ENCODE measurements around the gene GUCY1A1. TPM values are rescaled to one million over a fixed set of nuclear protein-coding genes. Genes with fewer than 3 reads are reported as not detected.

Gene GUCY1A1
- total and polyA plus RNA-seq, 2 donors (not counting 1 experiment from before 2014, with no cell fraction given) = 8.1 to 10.7 TPM

GRCh38 chr4:155745984-155746383 is 79.3 kb downstream of the GUCY1A1 start:
- peak; percentile 66 to 75 for DNase-seq (ENCODE audit: low read depth in 2 of 2)
- TF ChIP-seq CTCF (conservative IDR thresholded peaks at IDR 0.05 in 1 of 2, IDR thresholded peaks at IDR 0.05 in 1 of 2; ENCODE audit: low read depth in 1 of 2, low read length in 2 of 2) (no peak), EZH2 (IDR thresholded peaks at IDR 0.05; ENCODE audit: low read length, missing control alignments) (no peak)
- no peak overlapping the region for H3K9ac ChIP-seq (ENCODE audit: insufficient read depth, low read length)

GRCh38 chr4:155748039-155748438 is 81.4 kb downstream of the GUCY1A1 start:
- no peak for DNase-seq (ENCODE audit: low read depth in 2 of 2)
- TF ChIP-seq EZH2 (IDR thresholded peaks at IDR 0.05; ENCODE audit: low read length, missing control alignments) (no peak), CTCF (conservative IDR thresholded peaks at IDR 0.05 in 1 of 2, IDR thresholded peaks at IDR 0.05 in 1 of 2; ENCODE audit: low read depth in 1 of 2, low read length in 2 of 2) (no peak)

More at GRCh38 chr4:155745984-155746383, 79.3 kb downstream of the GUCY1A1 start:
- Histone ChIP-seq H3K4me3 (replicated peaks in 1 of 4; ENCODE audit: control extremely low read depth in 1 of 4, insufficient read depth in 1 of 4, low read depth in 3 of 4, low read length in 4 of 4) (no peak overlapping the region), H3K4me1 (ENCODE audit: control insufficient read depth, extremely low read depth, insufficient read depth, low read length) (no peaks in the 10 kb centered on the region), H3K27ac (ENCODE audit: insufficient read depth, low read length) (no peak overlapping the region), H3K9me3 (ENCODE audit: control insufficient read depth, insufficient read depth, low read depth, low read length) (no peaks in the 10 kb centered on the region), H3K79me2 (ENCODE audit: control insufficient read depth, insufficient read depth, low read length) (no peaks in the 10 kb centered on the region), H3K4me2 (ENCODE audit: extremely low read depth, insufficient read depth, low read length) (no peak overlapping the region), H3K36me3 (ENCODE audit: control insufficient read depth, insufficient read depth, low read length) (no peaks in the 10 kb centered on the region), H2AFZ (ENCODE audit: low read length) (no peak overlapping the region), H4K20me1 (ENCODE audit: control insufficient read depth, extremely low read depth, insufficient read depth, low read length) (no peaks in the 10 kb centered on the region), H3K27me3 (ENCODE audit: control insufficient read depth, insufficient read depth, low read length) (no peaks in the 10 kb centered on the region)

GRCh38 chr4:155749041-155749440 is 82.4 kb downstream of the GUCY1A1 start:
- TF ChIP-seq CTCF (conservative IDR thresholded peaks at IDR 0.05 in 1 of 2, IDR thresholded peaks at IDR 0.05 in 1 of 2; ENCODE audit: low read depth in 1 of 2, low read length in 2 of 2) (no peak), EZH2 (IDR thresholded peaks at IDR 0.05; ENCODE audit: low read length, missing control alignments) (no peak)

More at GRCh38 chr4:155748039-155748438, 81.4 kb downstream of the GUCY1A1 start:
- Histone ChIP-seq H3K79me2 (ENCODE audit: control insufficient read depth, insufficient read depth, low read length) (no peaks in the 10 kb centered on the region), H3K4me1 (ENCODE audit: control insufficient read depth, extremely low read depth, insufficient read depth, low read length) (no peaks in the 10 kb centered on the region), H2AFZ (ENCODE audit: low read length) (no peak overlapping the region), H3K9ac (ENCODE audit: insufficient read depth, low read length) (no peak overlapping the region), H3K4me3 (replicated peaks in 1 of 4; ENCODE audit: control extremely low read depth in 1 of 4, insufficient read depth in 1 of 4, low read depth in 3 of 4, low read length in 4 of 4) (no peak overlapping the region), H3K36me3 (ENCODE audit: control insufficient read depth, insufficient read depth, low read length) (no peaks in the 10 kb centered on the region), H3K4me2 (ENCODE audit: extremely low read depth, insufficient read depth, low read length) (no peak overlapping the region), H3K27ac (ENCODE audit: insufficient read depth, low read length) (no peak overlapping the region), H4K20me1 (ENCODE audit: control insufficient read depth, extremely low read depth, insufficient read depth, low read length) (no peaks in the 10 kb centered on the region), H3K9me3 (ENCODE audit: control insufficient read depth, insufficient read depth, low read depth, low read length) (no peaks in the 10 kb centered on the region), H3K27me3 (ENCODE audit: control insufficient read depth, insufficient read depth, low read length) (no peaks in the 10 kb centered on the region)

More at GRCh38 chr4:155749041-155749440, 82.4 kb downstream of the GUCY1A1 start:
- no peak overlapping the region for H3K4me2 ChIP-seq (ENCODE audit: extremely low read depth, insufficient read depth, low read length)
- H3K9me3 ChIP-seq (ENCODE audit: control insufficient read depth, insufficient read depth, low read depth, low read length) = no peaks in the 10 kb centered on the region
- H3K79me2 ChIP-seq (ENCODE audit: control insufficient read depth, insufficient read depth, low read length) = no peaks in the 10 kb centered on the region
- H2AFZ ChIP-seq (ENCODE audit: low read length) = no peak overlapping the region
- DNase-seq (ENCODE audit: low read depth in 2 of 2) = no peak
- H3K9ac ChIP-seq (ENCODE audit: insufficient read depth, low read length) = no peak overlapping the region
- no peak overlapping the region for H3K4me3 ChIP-seq (replicated peaks in 1 of 4; ENCODE audit: control extremely low read depth in 1 of 4, insufficient read depth in 1 of 4, low read depth in 3 of 4, low read length in 4 of 4)
- H3K27ac ChIP-seq (ENCODE audit: insufficient read depth, low read length) = no peak overlapping the region
- no peaks in the 10 kb centered on the region for H3K27me3 ChIP-seq (ENCODE audit: control insufficient read depth, insufficient read depth, low read length)
- H3K36me3 ChIP-seq (ENCODE audit: control insufficient read depth, insufficient read depth, low read length) = no peaks in the 10 kb centered on the region
- H4K20me1 ChIP-seq (ENCODE audit: control insufficient read depth, extremely low read depth, insufficient read depth, low read length) = no peaks in the 10 kb centered on the region
- H3K4me1 ChIP-seq (ENCODE audit: control insufficient read depth, extremely low read depth, insufficient read depth, low read length) = no peaks in the 10 kb centered on the region

All from fibroblast of lung (primary cell).